HG03432 (cell line): ENCODE results near the gene KCNJ16.
"Not testable (repeated sequence)": the region's sequence is repeated elsewhere in the genome, so short reads cannot be mapped to it uniquely, and the experiment has no call there.

ENCODE experiments used
- ATAC-seq: cut with Tn5 transposase; IDR thresholded peaks from one replicate; pipeline ENCODE4 v1.9.1; 2021; ENCODE audit warnings: mild to moderate bottlenecking, moderate library complexity; ENCODE audit not compliant: unreplicated experiment

KCNJ16 gene

DNA sequence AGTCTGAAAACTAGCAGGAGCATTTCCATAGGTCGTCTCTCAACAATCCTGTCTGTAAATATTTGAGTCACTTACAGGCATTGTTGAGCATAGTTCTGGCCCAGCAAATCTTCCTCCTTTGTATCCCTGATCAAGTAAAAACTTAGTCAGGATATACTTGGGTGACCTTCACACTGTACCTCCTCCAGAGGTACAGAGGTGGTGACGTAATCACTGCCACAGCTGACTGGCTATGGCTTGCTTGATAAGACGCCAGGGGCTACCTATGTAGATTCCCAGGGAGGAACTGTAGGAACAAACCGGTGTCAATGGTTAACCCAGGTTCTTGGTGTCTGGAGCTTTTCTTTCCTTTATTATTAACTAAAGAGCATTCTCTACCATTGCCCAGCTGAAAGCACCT lies at the start of gene KCNJ16:
KCNJ16 (plus strand) TSS at position 270 of the 400 bp plus-strand sequence. CDS start 56,863 bp downstream, outside the sequence.
- ATAC-seq, result no peak

DNA sequence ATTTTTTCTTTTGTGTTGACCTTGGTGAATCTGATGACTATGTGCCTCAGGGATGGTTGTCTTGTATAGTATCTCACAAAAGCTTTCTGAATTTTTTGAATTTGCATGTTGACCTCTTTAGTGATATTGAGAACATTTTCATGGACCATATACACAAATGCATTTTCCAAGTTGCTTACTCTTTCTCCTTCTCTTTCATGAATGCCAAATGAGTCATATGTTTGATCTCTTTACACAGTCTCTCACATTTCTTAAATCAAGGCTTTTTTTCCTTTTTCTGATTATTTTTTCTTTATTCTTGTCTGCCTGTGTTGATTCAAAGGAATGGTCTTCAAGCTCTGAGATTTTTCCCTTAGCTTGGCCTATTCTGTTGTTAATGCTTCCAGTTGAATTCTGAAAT lies 46.6 kb upstream of the KCNJ16 start:
- no peak for ATAC-seq

DNA sequence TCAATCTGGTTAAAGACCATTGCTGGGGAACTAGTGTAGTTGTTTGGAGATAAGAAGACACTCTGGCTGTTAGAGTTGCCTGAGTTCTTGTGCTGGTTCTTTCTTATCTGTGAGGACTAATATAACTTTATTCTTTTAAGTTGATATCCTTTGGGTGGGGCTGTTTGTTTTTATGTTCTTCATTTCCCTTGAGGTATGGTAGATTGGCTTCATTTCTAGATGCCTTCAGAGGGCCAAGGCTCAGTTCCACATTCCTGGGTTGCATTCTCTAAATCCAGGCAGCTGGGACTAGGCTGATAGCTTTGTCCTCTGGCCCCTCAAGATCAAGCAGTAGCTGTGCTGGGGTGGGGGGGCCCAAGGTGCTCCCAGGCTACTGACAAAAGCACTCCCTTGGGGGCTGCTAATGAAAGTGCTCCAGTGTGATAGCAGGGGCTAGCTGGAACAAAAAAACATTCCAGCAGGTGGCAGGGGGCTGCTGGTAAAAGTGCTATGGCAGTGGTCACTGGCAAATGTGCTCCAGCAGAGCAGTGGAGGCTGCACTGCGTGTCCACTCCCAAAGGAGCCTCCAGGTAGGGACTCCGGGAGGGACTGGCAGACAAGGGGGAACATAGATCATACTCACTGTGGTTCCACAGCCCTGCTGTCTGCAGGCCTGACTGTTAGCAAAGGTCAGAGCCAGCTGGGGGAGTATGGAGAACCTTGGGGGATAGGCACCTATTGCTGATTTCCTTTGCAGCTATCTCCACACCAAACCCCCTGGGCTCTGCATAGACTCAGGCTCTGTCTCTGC lies 45.9 kb upstream of the KCNJ16 start:
- no peak for ATAC-seq

DNA sequence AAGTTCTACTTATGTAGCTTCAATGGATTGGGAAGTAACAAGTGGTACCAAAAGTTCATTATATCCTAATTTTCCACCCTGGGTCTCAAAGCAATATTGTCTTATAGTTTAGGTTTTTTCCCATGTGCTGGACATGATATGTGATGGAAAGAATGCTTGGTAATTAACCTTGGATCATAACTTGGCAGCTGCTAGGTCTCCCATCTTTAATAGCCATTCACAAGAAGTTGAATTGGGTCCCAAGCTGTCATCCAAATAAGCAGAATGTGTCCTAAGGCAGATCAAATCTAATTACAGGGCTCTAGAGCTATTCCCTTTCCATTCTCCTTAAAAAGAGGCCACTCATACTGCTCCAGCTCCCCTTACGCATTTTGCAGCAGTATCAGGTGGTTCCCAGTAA lies 44.7 kb upstream of the KCNJ16 start:
- no peak for ATAC-seq

DNA sequence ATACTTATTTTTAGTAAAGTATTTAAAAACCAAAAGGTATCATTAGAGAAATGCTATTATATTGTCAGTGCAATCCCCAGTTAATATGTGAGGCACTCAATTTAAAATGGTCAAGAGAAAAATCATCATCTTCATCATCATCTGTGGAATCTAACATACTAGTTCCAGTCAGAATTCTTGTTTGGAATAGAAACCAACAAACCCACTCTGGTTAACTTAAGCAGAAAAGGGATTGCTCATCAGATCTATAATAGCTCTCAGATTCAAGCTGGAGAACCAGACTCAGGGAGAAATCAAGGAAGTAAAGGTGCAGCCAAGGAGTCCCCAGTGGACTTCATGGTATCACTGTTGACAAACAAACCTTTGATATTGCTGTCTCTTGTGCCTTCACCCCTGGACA lies 43.7 kb upstream of the KCNJ16 start:
- ATAC-seq, result no peak

DNA sequence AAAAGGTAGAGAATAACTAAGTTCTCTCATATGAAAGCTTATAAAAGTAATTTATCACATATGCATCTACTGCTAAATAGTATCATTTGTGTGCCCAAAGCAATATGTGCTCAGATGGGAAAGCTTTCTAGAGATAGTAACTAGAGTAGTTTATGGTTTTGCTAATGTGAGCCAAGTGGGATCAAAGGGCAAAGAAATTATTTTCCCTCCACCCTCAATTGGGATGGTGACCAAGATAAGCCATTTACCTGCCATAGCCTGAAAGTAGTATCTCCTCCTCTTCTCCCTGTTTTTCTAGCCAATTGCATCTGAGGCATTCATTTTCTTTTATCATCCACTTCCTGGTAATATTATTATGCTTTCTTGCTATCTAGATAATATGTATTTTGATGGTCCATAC lies 41.9 kb upstream of the KCNJ16 start:
- no peak for ATAC-seq

DNA sequence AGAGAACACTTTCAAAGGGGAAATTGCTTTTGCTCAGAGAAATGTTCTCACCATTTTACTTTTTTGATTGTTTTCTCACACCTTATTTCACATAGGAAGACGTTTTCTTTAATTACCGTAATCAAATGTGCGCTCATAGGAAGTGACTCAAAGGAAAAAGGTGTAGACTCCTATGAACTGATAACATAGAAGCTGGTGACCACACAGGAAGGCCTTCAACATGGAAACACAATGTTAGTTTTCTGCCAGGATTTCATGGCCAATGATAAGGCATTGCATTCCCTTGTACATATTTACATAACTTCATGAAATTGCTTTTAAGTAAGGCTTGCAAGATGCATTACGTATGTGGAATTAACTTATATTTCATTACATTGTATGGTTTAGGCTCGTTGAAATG lies 40.9 kb upstream of the KCNJ16 start:
- no peak for ATAC-seq

DNA sequence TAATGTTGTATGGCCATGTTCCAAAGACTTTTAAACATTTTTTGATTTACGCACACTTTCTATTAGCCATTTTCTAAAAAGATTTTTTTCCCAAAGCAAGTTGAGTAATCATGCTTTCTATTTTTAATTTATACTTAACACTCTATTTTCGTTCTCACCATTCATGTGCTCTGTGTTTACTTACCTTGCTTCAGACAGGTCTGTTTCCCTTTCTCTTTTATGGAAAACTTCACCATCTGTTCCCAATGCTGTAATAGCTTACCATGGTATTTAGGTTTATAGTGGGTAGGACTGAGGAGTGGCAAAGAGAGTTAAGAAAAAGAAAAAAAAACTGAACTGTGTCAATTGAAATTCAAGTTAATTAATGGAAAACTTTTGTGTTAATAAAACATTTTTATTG lies 37.5 kb upstream of the KCNJ16 start:
- ATAC-seq, result no peak

DNA sequence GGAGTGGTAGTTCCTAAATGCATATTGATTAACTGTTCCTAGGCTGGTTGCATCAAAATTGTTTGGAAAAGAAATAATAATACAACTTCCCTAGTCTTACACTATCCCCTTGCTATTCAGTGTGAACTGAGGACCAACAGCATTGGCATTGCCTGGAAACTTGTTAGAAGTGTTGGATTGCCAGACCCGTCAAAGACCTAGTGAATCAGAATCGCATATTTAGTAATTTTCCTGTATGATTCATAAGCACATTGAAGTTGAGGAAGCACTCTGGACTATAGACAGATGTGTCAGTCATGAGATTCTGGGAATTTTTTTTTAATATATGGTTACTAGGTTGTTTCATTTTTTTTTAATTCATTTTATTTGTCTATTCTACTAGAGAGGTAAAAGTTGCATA lies 34.7 kb upstream of the KCNJ16 start:
- ATAC-seq, result no peak

DNA sequence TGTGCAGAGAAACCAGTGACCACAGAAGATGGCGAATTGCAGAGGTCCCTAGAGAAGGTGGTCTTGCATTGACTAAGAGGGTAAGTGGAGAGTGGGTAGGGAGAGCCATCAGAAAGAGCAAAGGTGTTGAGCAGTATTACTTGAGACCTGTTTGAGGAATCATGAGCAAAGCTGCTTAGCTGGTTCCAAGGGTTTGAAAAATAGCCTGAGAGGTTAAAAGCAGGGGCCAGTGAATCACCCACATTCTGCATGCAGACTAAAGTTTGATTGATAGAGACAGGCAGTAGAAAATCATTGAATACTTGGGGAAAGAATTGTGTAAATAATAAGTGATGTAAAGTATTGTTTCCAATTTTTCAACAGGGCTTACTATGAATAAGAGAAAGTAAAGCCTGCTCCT lies 34.0 kb upstream of the KCNJ16 start:
- ATAC-seq, result no peak

DNA sequence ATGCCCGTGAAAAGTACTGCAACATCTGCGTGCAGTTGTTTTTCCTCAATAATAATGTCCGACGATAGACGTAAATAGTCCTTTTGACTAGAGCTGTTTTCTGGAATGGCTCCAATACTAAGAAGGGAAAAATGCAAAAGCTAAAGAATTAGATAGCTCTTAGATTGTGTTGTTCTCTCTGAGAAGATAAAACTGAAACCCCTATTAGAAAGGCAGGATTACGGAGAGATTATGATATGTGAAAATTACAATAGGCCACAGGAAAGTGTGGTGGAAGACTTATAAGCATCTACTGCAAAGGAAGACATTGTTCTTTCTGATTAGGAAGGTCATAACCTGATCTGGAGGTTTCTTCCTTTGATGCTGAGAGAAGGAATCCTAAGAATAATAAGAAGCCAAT lies 33.5 kb upstream of the KCNJ16 start:
- no peak for ATAC-seq

DNA sequence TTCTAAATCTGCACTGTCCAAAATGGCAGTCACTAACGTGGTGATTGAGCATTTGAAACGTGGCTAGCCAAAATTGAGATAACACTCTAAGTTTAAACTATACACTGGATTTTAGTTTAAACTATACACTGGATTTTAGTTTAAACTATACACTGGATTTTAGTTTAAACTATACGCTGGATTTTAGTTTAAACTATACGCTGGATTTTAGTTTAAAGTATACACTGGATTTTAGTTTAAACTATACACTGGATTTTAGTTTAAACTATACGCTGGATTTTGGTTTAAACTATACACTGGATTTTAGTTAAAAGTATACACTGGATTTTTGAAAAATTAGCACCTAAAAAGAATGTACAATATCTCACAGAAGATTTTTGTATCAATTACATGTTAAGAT lies 29.2 kb upstream of the KCNJ16 start:
- not testable (repeated sequence) for ATAC-seq

DNA sequence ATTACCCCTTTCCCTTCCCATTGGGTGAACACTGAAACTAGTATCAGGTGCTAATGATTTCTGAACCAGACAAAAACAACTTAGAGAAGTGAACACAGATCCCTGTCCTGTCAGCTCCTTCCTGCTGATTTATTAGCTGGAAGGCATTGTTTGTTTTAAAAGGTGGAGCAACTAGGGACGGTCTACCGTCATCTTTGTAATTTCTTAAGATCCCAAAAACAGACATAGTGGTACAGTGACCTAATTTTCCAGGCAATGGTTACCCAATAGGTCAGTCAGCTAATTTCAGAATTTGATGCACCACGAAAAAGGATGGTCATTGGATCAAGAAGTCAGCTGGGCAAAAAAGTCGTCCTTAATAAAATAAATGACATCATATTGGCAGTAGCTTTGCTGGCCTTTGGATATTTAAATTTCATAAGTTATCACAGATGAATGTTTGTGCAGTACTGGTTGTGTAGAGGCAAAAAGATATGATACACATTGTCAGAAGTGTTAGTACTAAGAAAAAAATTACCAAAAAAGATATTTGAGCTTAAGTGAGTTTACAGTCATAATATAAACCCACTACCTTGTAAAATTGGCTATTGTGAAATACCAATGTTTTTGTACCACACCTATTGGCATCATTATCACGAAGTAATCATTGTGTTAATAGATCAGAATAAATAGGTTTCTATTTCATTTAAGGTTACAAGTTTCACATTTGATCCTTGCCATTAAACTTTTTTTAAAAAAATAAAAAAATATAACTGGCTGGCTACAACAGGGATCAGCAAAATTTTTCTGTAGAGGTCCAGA lies 27.2 kb upstream of the KCNJ16 start:
- no peak for ATAC-seq

DNA sequence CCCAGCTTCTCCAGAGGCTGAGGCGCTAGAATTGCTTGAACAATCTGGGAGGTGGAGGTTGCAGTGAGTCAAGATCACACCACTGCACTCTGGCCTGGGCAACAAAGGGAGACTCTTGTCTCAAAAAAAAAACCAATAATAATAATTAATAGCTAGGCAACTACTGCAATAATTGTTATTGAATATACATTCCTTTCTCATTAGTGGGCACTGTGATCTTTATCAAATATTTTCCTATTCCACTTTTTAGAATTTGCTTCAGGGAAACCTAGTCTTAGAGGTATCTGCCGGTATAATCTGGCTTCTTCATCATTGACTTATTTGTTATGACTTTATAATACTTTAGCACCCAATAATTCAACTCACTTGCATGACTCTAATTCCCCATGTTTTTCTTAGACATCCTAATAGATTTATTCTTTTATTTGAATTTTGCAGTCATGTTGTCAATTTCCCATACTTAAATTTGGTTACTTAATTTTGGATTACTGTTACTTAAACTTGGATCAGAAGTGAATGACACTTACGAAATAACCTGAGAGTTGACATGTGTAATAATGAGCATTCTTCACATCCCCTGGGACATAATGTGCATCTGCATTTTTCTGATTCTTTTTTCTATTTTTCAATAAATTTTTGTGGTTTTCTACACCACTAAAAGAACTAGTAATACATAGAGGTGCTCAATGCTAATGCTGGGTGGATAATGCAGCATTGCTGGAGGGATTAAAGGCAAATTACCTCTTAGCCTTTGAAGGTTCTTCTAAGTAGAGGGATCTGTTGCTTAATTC lies 25.0 kb upstream of the KCNJ16 start:
- ATAC-seq, result no peak

DNA sequence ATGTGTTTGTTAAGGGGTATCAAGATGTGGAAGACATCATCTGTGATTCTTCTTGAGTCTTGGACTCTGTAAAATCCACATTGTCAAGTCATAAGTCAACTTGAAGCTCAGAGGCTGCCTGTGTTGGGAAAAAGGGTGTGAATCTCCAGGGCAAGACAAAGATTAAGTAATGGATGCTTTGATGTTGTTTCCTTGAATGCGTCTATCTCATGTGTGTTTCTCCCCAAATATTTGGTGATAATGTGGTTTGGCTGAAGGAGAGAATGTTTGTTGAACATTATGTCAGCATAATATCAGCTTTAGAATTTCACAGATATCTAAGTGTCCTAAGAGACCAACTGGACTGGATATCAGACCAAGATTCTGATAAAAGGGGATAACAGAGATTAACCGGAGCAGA lies 24.1 kb upstream of the KCNJ16 start:
- ATAC-seq, result no peak

DNA sequence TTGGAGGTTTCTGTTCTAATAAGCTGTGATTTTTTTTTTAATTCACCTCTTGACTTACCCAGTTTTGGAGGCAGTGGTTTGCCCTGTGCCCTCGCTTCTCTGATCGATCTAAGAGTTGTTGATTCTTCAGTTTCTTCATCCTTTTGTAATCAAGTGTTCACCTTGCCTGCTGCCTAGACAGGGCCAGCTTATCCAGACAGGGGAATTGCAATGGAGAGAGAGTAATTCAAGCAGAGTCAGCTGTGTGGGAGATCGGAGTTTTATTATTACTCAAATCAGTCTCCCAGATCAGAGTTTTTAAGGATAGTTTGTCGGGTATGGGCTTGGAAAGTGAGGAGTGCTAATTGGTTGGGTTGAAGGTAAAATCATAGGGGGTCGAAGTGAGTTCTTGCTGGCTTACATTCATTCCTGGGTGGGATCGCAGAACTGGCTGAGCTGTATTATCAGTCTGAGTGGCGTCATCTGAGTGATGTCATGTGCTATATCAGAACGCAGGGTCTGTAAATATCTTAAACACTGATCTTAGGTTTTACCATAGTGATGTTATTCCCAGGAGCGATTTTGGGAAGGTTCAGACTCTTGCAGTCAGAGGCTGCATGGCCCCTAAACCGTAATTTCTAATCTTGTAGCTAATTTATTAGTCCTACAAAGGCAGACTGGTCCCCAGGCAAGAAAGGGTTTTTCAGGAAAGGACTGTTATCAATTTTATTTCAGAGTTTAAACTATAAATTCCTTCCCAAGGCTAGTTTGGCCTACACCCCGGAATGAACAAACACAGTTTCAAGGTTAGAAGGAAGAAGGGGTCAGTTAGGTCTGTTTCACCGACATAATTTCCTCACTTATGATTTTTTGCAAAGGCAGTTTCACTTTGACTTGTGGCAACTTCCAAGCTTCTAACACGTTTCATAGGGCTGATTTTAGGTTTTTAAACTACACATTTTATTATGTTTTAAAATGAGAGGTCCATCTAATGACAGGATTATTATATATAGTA lies 21.5 kb upstream of the KCNJ16 start:
- ATAC-seq, result no peak

DNA sequence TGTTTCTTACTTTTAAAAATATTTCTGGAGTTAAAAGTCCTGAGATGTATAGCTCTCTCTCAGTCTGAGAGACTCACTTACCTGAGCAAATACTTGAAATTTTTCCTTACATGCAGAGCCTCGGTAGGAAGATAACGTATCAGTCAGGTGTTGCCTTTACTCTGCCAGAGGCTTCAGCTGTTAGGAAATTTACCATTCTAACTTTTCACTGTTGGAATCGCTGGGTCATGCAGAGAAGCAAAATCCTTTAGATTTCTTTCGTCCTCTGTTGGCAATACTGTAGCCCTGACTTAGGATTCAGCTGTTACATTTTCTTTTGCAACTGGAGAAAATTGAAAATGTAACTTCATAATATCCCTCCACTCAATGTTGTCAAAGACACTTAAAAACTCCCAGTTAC lies 20.0 kb upstream of the KCNJ16 start:
- no peak for ATAC-seq

DNA sequence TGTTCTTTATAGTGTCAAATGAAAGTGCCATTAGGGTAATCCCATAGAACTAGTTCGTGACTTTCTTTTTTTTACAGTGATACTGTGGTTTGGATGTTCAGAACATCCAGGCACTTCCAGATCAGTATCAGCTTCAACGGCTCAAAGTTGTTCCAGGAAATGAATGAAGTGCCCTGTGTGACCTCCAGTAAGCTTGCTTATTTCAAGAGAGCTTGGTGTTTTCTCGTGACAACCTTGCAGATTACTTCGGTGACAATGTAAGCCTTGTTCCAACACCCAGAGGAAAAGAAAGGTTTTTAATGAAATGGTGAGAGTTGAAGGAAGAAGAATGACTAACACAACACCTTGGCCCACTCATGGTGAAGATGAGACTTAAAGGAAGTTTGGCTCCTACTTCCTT lies 16.0 kb upstream of the KCNJ16 start:
- no peak for ATAC-seq

DNA sequence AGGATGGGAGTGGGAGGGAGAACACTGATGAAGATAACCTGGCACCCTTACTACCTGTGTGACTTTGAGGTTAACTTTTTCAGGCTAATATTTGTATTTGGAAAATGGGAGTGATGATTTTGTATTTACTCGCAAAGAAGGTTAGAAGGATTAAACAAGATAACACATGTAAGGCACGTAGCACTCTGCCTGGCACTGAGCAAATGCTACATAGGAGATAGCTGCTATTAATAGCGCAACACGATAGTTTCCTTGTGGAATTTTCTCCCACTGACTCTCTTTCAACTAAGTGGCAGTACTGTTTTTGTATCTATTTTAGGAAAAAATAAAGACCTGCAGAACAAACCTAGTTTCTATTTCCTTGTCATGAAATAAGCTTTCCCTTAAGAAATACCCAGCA lies 15.4 kb upstream of the KCNJ16 start:
- ATAC-seq, result no peak

DNA sequence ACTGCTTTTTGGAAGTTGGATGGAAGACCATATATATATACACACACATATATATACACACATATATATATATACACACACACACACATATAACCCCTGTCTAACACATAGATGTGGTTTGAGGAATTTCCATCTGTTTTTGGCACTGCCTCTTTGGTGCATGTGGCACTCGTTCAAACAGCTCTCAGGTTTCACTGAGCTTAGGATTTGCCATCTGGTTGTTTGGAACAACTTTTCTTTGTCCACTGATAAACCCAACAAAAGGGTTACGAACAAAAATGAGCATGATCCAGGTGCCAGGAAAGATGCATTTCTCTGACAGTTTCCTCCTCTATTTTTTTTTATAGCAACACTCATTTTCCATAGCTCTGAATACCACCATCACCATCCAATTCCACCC lies 14.6 kb upstream of the KCNJ16 start:
- no peak for ATAC-seq
